ENCODE measurements around the gene GARNL3. TPM values are rescaled to one million over a fixed set of nuclear protein-coding genes. Genes with fewer than 3 reads are reported as not detected.
A peak's percentile ranks its signal among the peaks of the same experiment; 100 is the strongest.

Gene GARNL3
- total and polyA plus RNA-seq, 2 of the 13 experiments (the other 11 are each of a cell fraction or from before 2014, with no cell fraction given) = 3.9 to 11.0 TPM

- TF ChIP-seq ATF4 (CRISPR knock-in tag; IDR thresholded peaks at IDR 0.05) (peak in 1 of 2 experiments; percentile 36; a peak in 1 of 4 replicates), SOX5 (CRISPR knock-in tag; IDR thresholded peaks at IDR 0.05; ENCODE audit: borderline replicate concordance) (peak; percentile 35; the same call in 1 of the 2 replicates), ATF7 (IDR thresholded peaks at IDR 0.05) (peak; percentile 46; the same call in 1 of the 2 replicates), ATF7 (CRISPR knock-in tag; IDR thresholded peaks at IDR 0.05) (no peak), SOX13 (IDR thresholded peaks at IDR 0.05) (no peak), SOX13 (CRISPR knock-in tag; conservative IDR thresholded peaks at IDR 0.05 in 1 of 2, IDR thresholded peaks at IDR 0.05 in 1 of 2) (peak in 1 of 2 experiments; percentile 65; a peak in 2 of 4 replicates), FOXP4 (CRISPR knock-in tag; IDR thresholded peaks at IDR 0.05) (peak; percentile 34; the same call in 1 of the 2 replicates), NR2F6 (IDR thresholded peaks at IDR 0.05) (peak; percentile 10; the same call in 1 of the 2 replicates), NR2F6 (CRISPR knock-in tag; IDR thresholded peaks at IDR 0.05) (peak; percentile 8; the same call in 1 of the 2 replicates), GATAD2A (CRISPR knock-in tag; IDR thresholded peaks at IDR 0.05) (peak; percentile 78), MIXL1 (CRISPR knock-in tag; IDR thresholded peaks at IDR 0.05) (0 out of 2 replicates have a peak, but pooled peaks have one; percentile 19), CEBPB (IDR thresholded peaks at IDR 0.05; ENCODE audit: borderline replicate concordance, low read depth, low read length) (peak; percentile 98), ARID5B (CRISPR knock-in tag; IDR thresholded peaks at IDR 0.05) (peak; percentile 46), ZNF574 (CRISPR knock-in tag; IDR thresholded peaks at IDR 0.05) (no peak), FOXA3 (CRISPR knock-in tag; IDR thresholded peaks at IDR 0.05) (peak; percentile 65), FOXP1 (IDR thresholded peaks at IDR 0.05) (no peak), FOXP1 (CRISPR knock-in tag; IDR thresholded peaks at IDR 0.05) (peak; percentile 63), CREB1 (IDR thresholded peaks at IDR 0.05) (no peak), CREB1 (CRISPR knock-in tag; IDR thresholded peaks at IDR 0.05) (peak; percentile 31; the same call in 1 of the 2 replicates), ZNF350 (CRISPR knock-in tag; IDR thresholded peaks at IDR 0.05; ENCODE audit: borderline replicate concordance, low read depth) (no peak), CEBPG (CRISPR knock-in tag; IDR thresholded peaks at IDR 0.05) (peak; percentile 96), EEA1 (CRISPR knock-in tag; IDR thresholded peaks at IDR 0.05; ENCODE audit: borderline replicate concordance) (no peak), SAP130 (CRISPR knock-in tag; IDR thresholded peaks at IDR 0.05; ENCODE audit: low read depth) (0 out of 2 replicates have a peak, but pooled peaks have one; percentile 12)
Observed at GRCh38 chr9:127308652-127309434, 44.3 kb downstream of the GARNL3 start (continued).
